ENCODE measurements around the gene HMOX2.

DNA sequence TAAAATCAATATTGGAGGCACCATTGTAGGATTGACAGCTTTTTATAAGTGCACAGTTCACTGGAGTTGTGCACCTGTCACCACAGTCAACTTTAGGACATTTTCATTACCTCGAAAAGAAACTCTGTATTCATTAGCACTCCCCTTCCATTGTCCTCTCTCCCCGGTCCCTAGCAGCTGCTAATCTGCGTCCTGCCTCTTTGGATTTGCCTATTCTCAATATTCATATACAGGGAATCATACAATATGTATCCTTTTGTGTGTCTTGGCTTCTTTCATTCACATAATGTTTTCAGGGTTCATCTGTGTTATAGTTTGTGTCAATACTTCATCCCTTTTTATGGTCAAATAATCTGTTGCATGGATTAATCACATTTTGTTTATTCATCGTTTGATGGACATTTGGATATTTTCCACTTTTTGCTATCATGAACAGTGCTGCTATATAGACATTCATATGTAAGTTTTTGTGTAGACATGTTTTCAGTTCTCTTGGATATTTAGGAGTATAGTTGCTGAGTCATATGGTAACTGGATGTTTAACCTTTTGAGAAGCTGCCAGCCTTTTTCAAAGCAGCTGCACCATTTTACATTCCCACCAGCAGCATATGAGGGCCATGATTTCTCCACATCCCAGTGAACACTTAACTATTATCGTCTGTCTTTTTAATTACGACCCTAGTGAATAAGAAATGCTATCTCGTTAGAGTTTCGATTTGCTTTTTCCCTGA, 40.7 kb upstream of the HMOX2 start:
- no peak for TF ChIP-seq CTCF (IDR thresholded peaks at IDR 0.05)
- no peak for TF ChIP-seq POLR2A (IDR thresholded peaks at IDR 0.05)

Data from vagina (tissue), 2 donors.